ENCODE measurements around the gene EPHA5.

EPHA5 gene

GRCh38 chr4:65623506-65623905 lies 46.8 kb downstream of the EPHA5 start:
- no peak for DNase-seq

DNA sequence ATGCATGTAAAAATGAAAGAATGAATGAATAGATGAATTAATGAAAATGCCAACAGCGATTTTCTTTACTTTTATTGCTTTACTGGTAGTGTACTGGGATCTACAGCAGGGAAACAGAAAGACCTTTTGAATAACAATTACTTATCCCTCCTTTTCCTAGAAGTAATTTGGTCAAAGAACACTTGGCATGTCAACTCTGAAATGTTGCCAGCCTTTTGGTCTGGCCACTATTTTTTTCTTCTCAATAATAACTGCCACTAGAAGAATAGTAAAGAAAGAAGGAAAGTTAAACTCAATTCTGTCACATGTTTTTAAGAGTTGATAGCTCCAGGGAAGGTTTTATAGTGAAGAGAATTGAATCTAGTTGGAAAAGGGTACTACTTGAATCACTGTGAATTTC lies 52.9 kb downstream of the EPHA5 start:
- DNase-seq: no peak

GRCh38 chr4:65604515-65604914 lies 65.8 kb downstream of the EPHA5 start:
- no peak for DNase-seq

DNA sequence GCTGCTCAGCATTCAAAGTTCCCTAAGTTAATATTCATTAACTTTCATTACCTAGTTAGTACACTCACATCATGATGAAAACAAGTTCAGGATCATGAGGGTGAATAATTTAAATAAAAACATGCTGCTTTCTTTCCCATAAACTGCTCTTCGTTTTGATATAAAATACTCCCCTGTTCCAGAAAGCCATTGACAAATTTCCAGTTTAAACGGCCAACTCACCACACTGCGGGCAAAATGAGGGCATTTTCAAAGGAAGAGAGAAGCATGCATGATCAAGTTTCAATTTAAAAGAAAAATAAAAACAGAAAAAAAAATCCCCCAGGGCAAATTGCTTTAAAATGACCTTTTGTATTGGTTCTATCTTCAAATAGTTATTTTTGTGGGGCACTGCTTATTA lies 69.6 kb downstream of the EPHA5 start:
- no peak for DNase-seq

- DNase-seq: no peak
These were observed 70.9 kb downstream of the EPHA5 start for GRCh38 chr4:65599340-65599739.

DNA sequence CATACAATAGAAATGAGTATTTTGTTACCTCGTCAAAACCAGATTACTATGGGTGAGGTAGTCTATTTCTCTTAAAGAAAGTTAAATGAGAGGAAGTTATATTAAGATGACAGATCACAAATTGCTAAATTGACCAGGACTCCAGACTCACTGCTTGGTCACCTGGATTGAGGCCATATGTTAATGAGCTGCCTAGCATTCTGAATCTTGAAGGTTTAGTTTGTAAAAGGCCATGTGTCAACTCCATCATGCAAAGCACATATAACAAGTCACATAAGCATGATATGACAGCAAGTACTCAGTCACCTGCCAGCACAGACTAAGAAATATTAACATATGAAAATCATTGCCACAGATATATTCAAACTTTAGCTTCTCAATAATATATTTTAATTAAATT lies 72.6 kb downstream of the EPHA5 start:
- no peak for DNase-seq

DNA sequence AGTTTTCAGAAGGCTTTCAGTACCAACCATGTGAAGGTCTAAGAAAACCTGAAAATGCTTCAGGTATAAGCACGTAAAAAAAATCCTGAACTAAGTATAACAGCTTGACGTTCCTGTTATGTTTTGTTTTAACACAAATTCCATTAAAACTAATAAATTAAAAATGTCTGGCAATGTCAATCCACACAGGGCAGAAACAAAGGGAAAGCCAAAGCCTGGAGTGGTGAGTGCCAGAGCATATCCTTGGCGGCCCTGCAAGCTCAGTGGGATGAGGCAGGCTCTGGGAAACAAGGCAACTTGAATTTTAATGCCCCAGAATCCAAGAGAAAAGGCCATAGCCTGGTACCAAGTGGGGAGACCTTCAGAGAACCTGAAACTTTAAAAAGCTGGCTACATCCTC lies 78.2 kb downstream of the EPHA5 start:
- no peak for DNase-seq

GRCh38 chr4:65589921-65590320 lies 80.4 kb downstream of the EPHA5 start:
- no peak for DNase-seq

- DNase-seq: no peak
These were observed 81.0 kb downstream of the EPHA5 start for GRCh38 chr4:65589331-65589730.

DNA sequence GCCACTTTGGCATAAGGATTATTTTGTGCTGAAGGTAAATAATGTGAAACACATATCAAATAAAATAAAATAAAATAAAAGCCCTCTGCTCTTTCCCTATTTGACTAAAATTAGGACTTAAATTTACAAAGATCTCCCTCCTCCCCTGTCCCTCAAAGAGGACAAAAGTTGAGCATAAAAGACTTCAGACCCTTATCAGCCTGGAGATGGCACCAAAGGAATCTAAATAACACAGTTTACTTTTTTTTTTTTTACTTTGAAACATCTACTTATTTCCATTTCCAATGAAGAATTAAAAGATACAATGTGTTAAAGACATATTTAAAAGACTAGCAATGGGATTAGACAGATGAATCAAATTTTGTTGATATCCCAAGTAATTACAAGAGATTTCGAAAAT lies 89.7 kb downstream of the EPHA5 start:
- DNase-seq: no peak

DNA sequence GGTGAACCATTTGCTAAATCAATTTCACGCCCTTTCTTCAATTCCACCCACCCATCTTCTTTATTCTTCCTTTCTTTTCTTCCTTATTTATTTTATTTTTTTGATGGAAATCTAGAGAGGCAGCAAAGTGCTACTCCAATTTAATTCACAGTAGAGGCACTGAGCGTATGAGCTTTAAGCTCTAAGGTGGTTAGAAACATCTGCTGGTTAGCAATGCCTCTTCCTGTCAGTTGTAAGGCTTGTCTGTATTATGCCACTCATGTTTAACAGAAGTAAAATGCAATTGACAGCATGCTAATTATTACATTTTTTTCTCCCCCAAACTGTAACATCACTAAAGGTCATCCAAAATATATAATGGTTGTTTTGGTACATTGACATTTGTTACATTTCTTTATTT lies 103.8 kb downstream of the EPHA5 start:
- DNase-seq: no peak

GRCh38 chr4:65561164-65561563 lies 109.1 kb downstream of the EPHA5 start:
- no peak for DNase-seq

DNA sequence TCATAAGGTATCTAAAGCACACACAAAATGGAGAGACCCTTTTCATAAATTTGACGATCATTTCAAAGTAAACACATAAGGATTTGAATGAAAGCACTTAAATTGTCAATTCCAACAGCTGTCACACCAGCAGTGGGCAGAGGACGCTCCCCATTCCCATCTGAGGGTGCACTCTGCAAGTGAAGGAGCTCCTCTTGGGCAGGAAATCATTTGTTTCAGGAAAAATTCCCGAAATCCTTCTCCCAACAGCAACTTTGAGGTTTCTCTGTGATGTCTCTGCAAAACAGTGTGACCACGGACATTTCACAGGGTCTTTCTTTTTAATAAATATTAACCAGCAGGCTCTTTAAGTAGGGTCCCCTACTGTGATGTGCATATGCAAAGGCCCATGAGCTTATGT lies 111.0 kb downstream of the EPHA5 start:
- no peak for DNase-seq

- DNase-seq: no peak
These were observed 118.2 kb downstream of the EPHA5 start for GRCh38 chr4:65552057-65552456.

- no peak for DNase-seq
These were observed 119.8 kb downstream of the EPHA5 start for GRCh38 chr4:65550500-65550899.

DNA sequence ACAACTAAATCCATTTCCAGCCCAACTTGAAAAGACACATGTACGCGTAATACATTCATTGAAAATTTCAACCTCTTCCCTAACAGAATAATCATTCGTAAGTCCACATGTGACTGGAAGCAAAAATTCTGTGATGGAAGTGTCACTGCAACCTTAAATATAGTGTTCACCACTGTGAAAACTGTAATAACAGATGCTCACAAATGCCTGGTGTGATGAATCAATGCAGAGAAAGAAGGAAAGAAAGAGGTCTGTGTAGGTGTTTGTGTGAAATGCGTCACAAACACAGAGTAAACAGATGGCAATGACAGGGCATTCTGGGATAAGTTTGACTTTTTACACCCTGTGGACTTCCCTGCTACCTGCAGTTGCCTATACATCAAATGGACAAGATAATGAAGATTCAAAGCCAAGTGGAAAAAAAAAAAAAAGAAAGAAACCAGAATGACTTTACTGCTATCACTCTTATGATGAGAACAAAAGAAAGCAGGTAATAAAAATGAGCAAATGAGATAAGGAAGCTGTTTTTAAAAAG lies 123.3 kb downstream of the EPHA5 start:
- no peak for DNase-seq

GRCh38 chr4:65538571-65538970 lies 131.7 kb downstream of the EPHA5 start:
- no peak for DNase-seq

DNA sequence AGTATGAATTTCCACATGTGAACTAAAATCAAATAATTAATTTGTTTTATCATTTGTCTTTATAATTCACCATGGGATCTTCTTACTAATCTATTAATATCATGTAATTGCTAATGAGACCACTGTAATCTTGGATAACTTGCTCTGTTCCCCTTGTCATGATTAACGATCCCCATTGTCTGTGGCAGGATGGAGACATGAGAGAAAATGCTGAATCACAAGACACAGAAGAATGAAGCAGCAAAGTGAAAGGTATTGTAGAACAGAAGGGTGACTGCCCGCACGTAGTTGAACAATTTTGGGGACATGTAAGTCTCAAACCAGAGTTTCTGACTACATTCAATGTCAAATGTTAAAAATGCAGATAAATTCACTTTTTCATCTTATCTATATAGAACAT lies 135.2 kb downstream of the EPHA5 start:
- DNase-seq: no peak

DNA sequence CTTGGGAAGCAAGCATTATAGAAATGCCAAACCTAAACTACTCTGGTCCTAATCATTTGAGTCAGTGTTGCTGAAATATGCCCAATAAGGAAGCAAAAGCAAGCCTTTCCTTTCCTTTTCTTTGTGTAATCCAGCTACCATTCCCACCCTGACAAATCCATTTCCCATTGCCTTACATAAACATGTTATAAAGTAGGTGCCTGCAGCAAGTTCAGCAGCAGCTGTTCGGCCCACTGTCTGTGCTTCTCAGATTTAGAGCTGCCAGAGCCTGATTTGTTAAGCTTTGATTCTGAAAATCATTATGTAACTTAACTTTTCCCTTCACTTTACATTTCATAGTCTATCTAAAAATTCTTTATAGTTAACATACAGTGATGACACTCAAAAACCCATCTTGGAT lies 148.6 kb downstream of the EPHA5 start:
- no peak for DNase-seq

DNA sequence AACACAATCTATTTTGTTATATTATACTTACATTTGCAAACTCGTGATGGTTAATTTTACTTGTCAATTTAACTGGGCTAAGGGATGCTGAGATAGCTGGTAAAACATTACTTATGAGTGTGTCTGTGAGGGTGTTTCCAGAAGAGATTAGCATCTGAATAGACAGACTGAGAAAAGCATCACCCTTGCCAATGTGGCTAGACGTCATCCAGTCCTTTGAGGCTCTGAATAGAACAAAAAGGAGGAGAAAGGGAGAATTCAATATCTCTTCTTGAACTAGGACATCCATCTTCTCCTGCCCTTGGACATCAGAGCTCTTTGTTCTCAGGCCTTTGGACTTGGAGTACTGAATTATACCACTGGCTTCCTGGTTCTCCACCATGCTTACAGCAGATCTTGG lies 154.6 kb downstream of the EPHA5 start:
- no peak for DNase-seq

DNA sequence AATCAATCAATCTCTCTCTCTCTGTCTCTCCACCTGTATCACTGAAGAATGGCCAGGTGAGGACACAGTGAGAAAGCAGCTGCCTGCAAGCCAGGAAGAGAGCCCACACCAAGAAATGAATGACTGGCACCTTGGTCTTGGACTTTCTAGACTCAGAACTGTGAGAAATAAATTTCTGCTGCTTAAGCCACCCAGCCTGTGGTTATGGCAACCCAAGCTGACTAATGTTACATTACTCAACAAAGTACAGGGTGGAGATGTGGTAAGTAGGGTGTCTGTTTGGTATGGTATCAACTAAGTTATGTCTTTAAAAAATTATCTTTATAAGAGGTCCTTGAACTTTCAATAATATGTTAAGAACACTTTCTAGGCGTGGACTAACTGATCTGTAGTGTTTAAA lies 159.3 kb downstream of the EPHA5 start:
- no peak for DNase-seq

DNA sequence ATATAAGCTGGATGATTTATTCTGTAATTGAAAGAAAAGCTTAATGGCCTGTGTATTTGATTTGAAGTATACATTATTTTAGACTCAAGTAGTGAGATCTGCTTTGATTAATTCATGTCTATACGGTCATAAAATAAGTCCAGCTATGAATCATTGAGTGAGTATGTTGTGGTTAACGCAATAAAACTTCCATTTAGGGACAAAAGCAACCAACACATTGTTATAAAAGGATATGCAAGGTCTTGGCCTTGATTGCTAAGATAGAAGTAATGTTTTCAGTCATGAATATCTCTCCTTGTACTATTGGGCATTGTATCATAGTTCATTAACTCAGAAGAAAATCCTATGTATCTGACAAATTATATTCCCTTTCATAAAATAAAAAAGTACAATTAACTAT lies 162.1 kb downstream of the EPHA5 start:
- DNase-seq: no peak

DNA sequence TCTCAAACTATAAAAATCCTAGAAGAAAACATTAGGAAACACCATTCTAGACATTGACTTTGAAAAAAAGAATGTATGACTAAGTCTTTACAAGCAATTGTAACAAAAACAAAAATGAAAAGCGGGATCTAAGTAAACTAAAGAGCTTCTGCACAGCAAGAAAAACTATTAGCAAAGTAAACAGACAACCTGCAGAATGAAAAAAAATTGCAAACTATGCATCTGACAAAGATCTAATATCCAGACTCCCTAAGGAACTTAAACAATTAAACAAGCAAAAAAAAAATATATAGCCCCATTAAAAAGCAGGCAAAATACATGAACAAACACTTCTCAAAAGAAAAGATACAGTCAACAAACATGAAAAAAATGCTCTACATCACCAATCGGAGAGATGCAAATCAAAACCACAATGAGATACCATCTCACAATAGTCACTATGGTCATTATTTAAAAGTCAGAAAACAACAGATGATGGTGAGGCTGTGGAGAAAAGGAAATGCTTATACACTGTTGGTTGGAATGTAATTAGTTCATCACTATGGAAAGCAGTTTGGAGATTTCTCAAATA lies 168.1 kb downstream of the EPHA5 start:
- no peak for DNase-seq

DNA sequence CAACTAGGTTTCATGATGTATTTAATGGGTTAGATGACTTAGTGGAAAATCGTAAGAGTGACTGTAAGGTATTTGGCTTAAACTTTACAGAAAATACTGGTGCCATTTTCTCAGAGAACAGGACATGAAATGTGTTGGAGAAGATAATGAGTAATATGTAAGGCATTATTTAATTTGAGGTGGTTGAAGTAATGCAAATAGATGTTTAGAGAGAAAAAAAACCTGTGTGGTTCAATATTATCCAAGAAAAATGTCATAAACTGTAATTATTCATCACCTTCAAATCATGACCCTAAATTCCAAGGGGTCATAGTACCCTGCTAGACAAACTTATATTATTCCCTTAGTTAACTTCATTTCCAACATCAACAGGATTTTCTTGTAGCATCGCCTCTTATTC lies 171.7 kb downstream of the EPHA5 start:
- no peak for DNase-seq

DNA sequence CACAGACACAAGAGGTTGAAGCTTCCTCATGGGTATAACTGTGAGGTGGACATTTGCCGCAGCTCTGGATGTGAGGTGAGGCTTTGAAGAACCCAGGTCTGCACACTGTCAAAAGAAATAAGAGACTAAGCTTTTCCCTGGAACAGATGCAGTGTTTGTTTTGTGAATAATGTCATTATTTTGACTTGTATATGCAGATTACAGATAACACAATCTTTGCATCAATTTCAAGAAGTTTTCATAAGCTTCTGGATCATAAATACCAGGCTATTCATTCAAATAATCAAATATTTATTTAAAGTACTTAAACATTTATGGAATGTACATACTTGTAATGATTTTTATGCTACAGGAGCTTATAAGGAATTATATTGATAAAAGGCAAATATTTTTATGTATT lies 174.8 kb downstream of the EPHA5 start:
- DNase-seq: no peak

DNA sequence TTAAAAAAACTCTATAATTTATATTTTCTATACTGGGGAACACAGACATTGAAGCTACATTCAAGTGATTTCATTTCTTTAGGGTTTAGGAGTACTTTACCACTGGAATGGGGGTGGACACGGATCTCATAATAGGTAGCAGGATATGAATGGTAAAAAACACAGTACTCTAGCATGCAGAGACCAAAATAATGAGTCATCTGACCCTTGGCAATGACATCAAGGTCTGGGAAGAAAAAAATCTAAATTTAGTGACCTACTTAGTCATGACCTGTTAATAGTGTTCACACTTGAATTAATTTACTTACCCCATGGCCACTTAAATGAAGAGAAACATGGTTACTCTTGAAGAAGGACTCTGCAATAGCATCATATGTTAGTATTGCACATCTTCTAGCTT lies 187.9 kb downstream of the EPHA5 start:
- DNase-seq: no peak

All from stimulated activated CD4-positive, alpha-beta T cell treated with anti-CD3 and anti-CD28 coated beads, Interleukin-4, amount 100 ng/mL, for 4 hours (primary cell).